ENCODE data around the gene PSD4. TPM values are rescaled to one million over a fixed set of nuclear protein-coding genes. Genes with fewer than 3 reads are reported as not detected.

Gene PSD4
- total RNA-seq, 1 experiment from 2014 or later, result 1.0 TPM

DNA sequence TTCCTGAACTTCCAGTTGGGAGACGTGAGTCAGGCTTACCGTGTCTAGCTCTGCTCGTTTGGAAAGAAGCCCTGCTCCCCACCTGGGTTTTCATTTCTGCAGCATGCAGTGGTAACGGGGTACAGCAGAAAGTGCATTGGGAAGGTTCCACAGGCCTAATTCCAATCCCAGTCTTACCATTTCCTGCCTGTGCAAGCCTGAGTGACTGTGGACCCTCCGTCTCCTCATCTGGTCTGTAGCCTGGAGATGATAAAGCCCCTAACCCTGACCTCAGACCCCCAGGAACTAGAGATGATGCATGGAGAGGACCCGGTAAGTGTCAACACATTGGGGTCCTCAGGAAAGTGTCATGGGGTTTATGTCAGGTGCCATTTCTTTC lies 5.8 kb upstream of the PSD4 start:
- H4K20me1 ChIP-seq (ENCODE audit: control insufficient read depth, insufficient read depth, insufficient read length), result no peaks in the 10 kb centered on the region
- no peaks in the 10 kb centered on the region for H3K9me3 ChIP-seq (ENCODE audit: control insufficient read depth, low read depth, low read length)
- no peak overlapping the region for H3K4ac ChIP-seq (ENCODE audit: low read depth, low read length)
- H3K23me2 ChIP-seq (ENCODE audit: insufficient read length, low read depth, low read length, poor library complexity, severe bottlenecking), result no peaks in the 10 kb centered on the region
- H2AK5ac ChIP-seq (ENCODE audit: insufficient read length, low read length), result no peak overlapping the region
- no peak overlapping the region for H2BK20ac ChIP-seq (ENCODE audit: low read depth, low read length, poor library complexity, severe bottlenecking)
- no peaks in the 10 kb centered on the region for H3K4me1 ChIP-seq (ENCODE audit: insufficient read depth, low read length)
- no peak overlapping the region for H2BK12ac ChIP-seq (ENCODE audit: insufficient read length, low read depth, low read length)
- H3K4me3 Mint-ChIP-seq, result no peak overlapping the region
- H4K5ac ChIP-seq (ENCODE audit: insufficient read length, low read depth, low read length), result no peak overlapping the region
- no peak overlapping the region for H4K8ac ChIP-seq (replicated peaks; ENCODE audit: insufficient read length, low read depth, low read length)
- TF ChIP-seq, protein P1, sequence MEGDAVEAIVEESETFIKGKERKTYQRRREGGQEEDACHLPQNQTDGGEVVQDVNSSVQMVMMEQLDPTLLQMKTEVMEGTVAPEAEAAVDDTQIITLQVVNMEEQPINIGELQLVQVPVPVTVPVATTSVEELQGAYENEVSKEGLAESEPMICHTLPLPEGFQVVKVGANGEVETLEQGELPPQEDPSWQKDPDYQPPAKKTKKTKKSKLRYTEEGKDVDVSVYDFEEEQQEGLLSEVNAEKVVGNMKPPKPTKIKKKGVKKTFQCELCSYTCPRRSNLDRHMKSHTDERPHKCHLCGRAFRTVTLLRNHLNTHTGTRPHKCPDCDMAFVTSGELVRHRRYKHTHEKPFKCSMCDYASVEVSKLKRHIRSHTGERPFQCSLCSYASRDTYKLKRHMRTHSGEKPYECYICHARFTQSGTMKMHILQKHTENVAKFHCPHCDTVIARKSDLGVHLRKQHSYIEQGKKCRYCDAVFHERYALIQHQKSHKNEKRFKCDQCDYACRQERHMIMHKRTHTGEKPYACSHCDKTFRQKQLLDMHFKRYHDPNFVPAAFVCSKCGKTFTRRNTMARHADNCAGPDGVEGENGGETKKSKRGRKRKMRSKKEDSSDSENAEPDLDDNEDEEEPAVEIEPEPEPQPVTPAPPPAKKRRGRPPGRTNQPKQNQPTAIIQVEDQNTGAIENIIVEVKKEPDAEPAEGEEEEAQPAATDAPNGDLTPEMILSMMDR (conservative IDR thresholded peaks at IDR 0.05), result no peak
- no peak overlapping the region for H4K91ac ChIP-seq (ENCODE audit: insufficient read length, low read depth, low read length)
- no peaks in the 10 kb centered on the region; a peak in 2 of 7 replicates for H3K36me3 Mint-ChIP-seq (ENCODE audit: insufficient read depth in 1 of 3, low read depth in 3 of 3)
- H3K23ac ChIP-seq (ENCODE audit: insufficient read length, low read depth, low read length), result no peak overlapping the region
- no peaks in the 10 kb centered on the region for H3K79me2 ChIP-seq (ENCODE audit: insufficient read depth, low read length)
- no peak overlapping the region for H3T11ph ChIP-seq (ENCODE audit: low read length)
- no CpG with 5 or more reads among the region's 6 CpGs for WGBS (ENCODE audit: extremely low coverage, insufficient read length, low lambda C conversion rate)
- no peaks in the 10 kb centered on the region; a peak in 1 of 5 replicates for H3K9me3 Mint-ChIP-seq
- no peak overlapping the region for H3K18ac ChIP-seq (ENCODE audit: insufficient read length, low read depth, low read length)
- no peak overlapping the region for H3K56ac ChIP-seq (ENCODE audit: insufficient read length, low read depth, low read length)
- no peak overlapping the region for H2BK5ac ChIP-seq (ENCODE audit: insufficient read length, low read length)
- no peak overlapping the region for H3K9ac ChIP-seq (ENCODE audit: extremely low read depth, insufficient read length, low read length)
- H2AFZ ChIP-seq (ENCODE audit: low read length), result no peak overlapping the region
- no peak overlapping the region for H3K27ac ChIP-seq (ENCODE audit: insufficient read length, low read depth, low read length)
- H3K4me1 Mint-ChIP-seq, result peaks cover 12 to 16% of the 10 kb centered on the region in 2 experiments
- H3K27me3 ChIP-seq (ENCODE audit: insufficient read depth, low read length), result no peaks in the 10 kb centered on the region
- H3K27ac Mint-ChIP-seq, result no peak overlapping the region
- H3K14ac ChIP-seq (ENCODE audit: insufficient read depth, low read length), result no peak overlapping the region
- no peak for DNase-seq
- no peak overlapping the region for H3K4me2 ChIP-seq (ENCODE audit: insufficient read depth, insufficient read length, low read length)
- H3K27me3 Mint-ChIP-seq (ENCODE audit: low read depth), result peaks cover 20% of the 10 kb centered on the region
- H2BK15ac ChIP-seq (ENCODE audit: low read depth, low read length), result no peak overlapping the region
- H2BK120ac ChIP-seq (ENCODE audit: low read depth, low read length, poor library complexity, severe bottlenecking), result no peak overlapping the region
- no peaks in the 10 kb centered on the region for H3K79me1 ChIP-seq (ENCODE audit: insufficient read depth, low read depth, low read length, poor library complexity, severe bottlenecking)
